Liver (tissue), 9 donors: Measurements from ENCODE around the gene KCTD16. TPM values are rescaled to one million over a fixed set of nuclear protein-coding genes. Genes with fewer than 3 reads are reported as not detected.

ENCODE experiments used
- DNase-seq: peaks from one replicate; pipeline ENCODE4 v3.0.0-alpha.2; 2017; ENCODE audit warnings: low spot score
- H3K27ac ChIP-seq, 2 donors: one replicate each; pipeline ENCODE4 v1.7.0; 2013; ENCODE audit warnings: inconsistent platforms in 2 of 2, low read length in 2 of 2, control low read depth in 1 of 2, low read depth in 1 of 2, mild to moderate bottlenecking in 1 of 2
- H3K27me3 ChIP-seq, 4 donors: one replicate each; pipeline versions ENCODE4 v1.6.1 to v1.7.0; 2013; ENCODE audit warnings: low read length in 3 of 4, inconsistent platforms in 1 of 4, mild to moderate bottlenecking in 1 of 4, moderate library complexity in 1 of 4; ENCODE audit not compliant: control insufficient read depth in 4 of 4, insufficient read depth in 4 of 4
- H3K36me3 ChIP-seq, 4 donors: one replicate each; pipeline versions ENCODE4 v1.6.1 to v1.7.0; 2013; ENCODE audit warnings: low read length in 3 of 4, mild to moderate bottlenecking in 3 of 4, low read depth in 1 of 4, moderate library complexity in 1 of 4; ENCODE audit not compliant: control insufficient read depth in 4 of 4, insufficient read depth in 3 of 4
- H3K4me1 ChIP-seq, 4 donors: one replicate each; pipeline versions ENCODE4 v1.6.1 to v1.7.0; 2013; ENCODE audit warnings: low read length in 3 of 4, mild to moderate bottlenecking in 3 of 4, moderate library complexity in 1 of 4; ENCODE audit not compliant: control insufficient read depth in 4 of 4, insufficient read depth in 4 of 4
- H3K4me3 ChIP-seq, 3 donors: one replicate each; pipeline versions ENCODE4 v1.6.1 to v1.7.0; 2013; ENCODE audit warnings: low read length in 3 of 3, control low read depth in 1 of 3, low read depth in 1 of 3, mild to moderate bottlenecking in 1 of 3
- H3K9ac ChIP-seq, 2 donors: one replicate each; pipeline ENCODE4 v1.7.0; 2013; ENCODE audit warnings: low read length in 2 of 2, mild to moderate bottlenecking in 2 of 2, moderate library complexity in 2 of 2, control low read depth in 1 of 2, low read depth in 1 of 2
- H3K9me3 ChIP-seq, 4 donors: one replicate each; pipeline versions ENCODE4 v1.6.1 to v1.7.0; 2013; ENCODE audit warnings: low read length in 3 of 4; ENCODE audit not compliant: control insufficient read depth in 4 of 4
- ATF3 ChIP-seq: IDR thresholded peaks from 2 replicates; pipeline ENCODE4 v1.6.1; 2016; ENCODE audit warnings: antibody characterized with exemption
- CTCF ChIP-seq: fragments of 150-350 bp; IDR thresholded peaks from 2 replicates; pipeline ENCODE4 v1.5.1; 2017; ENCODE audit warnings: improper control_type of control experiment, low read depth, low read length; ENCODE audit not compliant: missing input control
- FOXA1 ChIP-seq: IDR thresholded peaks from 2 replicates; pipeline ENCODE4 v1.6.1; 2016; ENCODE audit warnings: antibody characterized with exemption
- GABPA ChIP-seq, 2 donors: IDR thresholded peaks in 1 of 2; conservative IDR thresholded peaks in 1 of 2; 2 replicates each; pipeline ENCODE4 v1.6.1; 2016; ENCODE audit warnings: antibody characterized with exemption in 2 of 2, mild to moderate bottlenecking in 1 of 2, moderate library complexity in 1 of 2
- HNF4A ChIP-seq, 2 donors: conservative IDR thresholded peaks; 2 replicates each; pipeline ENCODE4 v1.6.1; 2016; ENCODE audit warnings: antibody characterized with exemption in 2 of 2, mild to moderate bottlenecking in 2 of 2
- MAX ChIP-seq: IDR thresholded peaks from 2 replicates; pipeline ENCODE4 v1.6.1; 2016; ENCODE audit warnings: antibody characterized with exemption
- RAD21 ChIP-seq, 2 donors: IDR thresholded peaks; 2 replicates each; pipeline ENCODE4 v1.6.1; 2016; ENCODE audit warnings: antibody characterized with exemption in 2 of 2, mild to moderate bottlenecking in 2 of 2
- REST ChIP-seq: IDR thresholded peaks from 2 replicates; pipeline ENCODE4 v1.6.1; 2016; ENCODE audit warnings: antibody characterized with exemption, mild to moderate bottlenecking
- TAF1 ChIP-seq: conservative IDR thresholded peaks from 2 replicates; pipeline ENCODE4 v1.6.1; 2016; ENCODE audit warnings: antibody characterized with exemption, mild to moderate bottlenecking
- WGBS: extraction: QIAGEN DNeasy Blood & Tissue Kit; methylation state at CpG from one replicate; pipeline ENCODE4 v1.1.7; 2013; 5-methylcytosine and 5-hydroxymethylcytosine counted together
- polyA plus RNA-seq, 2 donors: library from polyadenylated mRNA; stranded (reverse) in 1 of 2; unstranded in 1 of 2; fragments of 200-250 nt in 1 of 2; fragments of >200 nt in 1 of 2; fragmentation: Nextera tagmentation in 1 of 2; extraction: Ambion mirVana in 1 of 2; gene quantifications; one replicate each; pipeline versions ENCODE4 v1.2.1 to v1.2.3, GENCODE V29; 2013 to 2015
- total RNA-seq, 2 donors: library from RNA; depleted of rRNA; stranded (reverse); fragments of >200 nt; gene quantifications; one replicate each; pipeline ENCODE4 v1.2.3, GENCODE V29; 2014
- donor health status: healthy.
- donor health status: healthy.
- donor health status: healthy.
- donor health status: healthy.
- donor health status: healthy.

KCTD16 gene
- total and polyA plus RNA-seq, 4 donors, result under 0.01 to 0.05 (median 0.01) TPM; not detected in 1

- H3K36me3 ChIP-seq, result no peaks in the 10 kb centered on the region
- H3K9me3 ChIP-seq, result no peaks in the 10 kb centered on the region
- no peaks in the 10 kb centered on the region for H3K4me1 ChIP-seq
- no peak for TF ChIP-seq ATF3
- TF ChIP-seq REST, result no peak
- TF ChIP-seq GABPA (IDR thresholded peaks at IDR 0.05 in 1 of 2, conservative IDR thresholded peaks at IDR 0.05 in 1 of 2), result no peak
- no peak for TF ChIP-seq FOXA1
- TF ChIP-seq RAD21 (IDR thresholded peaks at IDR 0.05), result no peak
- H3K27ac ChIP-seq, result no peak overlapping the region
- no peak overlapping the region for H3K4me3 ChIP-seq
- 81% methylated on average over 4 of the region's 4 CpGs for WGBS
- H3K27me3 ChIP-seq, result no peaks in the 10 kb centered on the region
- no peak overlapping the region for H3K9ac ChIP-seq
- DNase-seq, result no peak
Observed at GRCh38 chr5:144465441-144465840, 294.8 kb downstream of the KCTD16 start.

GRCh38 chr5:144467792-144468191 is 297.1 kb downstream of the KCTD16 start:
- 21% methylated on average over 2 of the region's 2 CpGs for WGBS
- TF ChIP-seq RAD21 (IDR thresholded peaks at IDR 0.05) (peak; percentile 74 to 79), TAF1 (no peak), CTCF (peak; percentile 40), ATF3 (no peak), MAX (no peak), HNF4A (conservative IDR thresholded peaks at IDR 0.05) (peak in 1 of 2 donors; percentile 7)
- Histone ChIP-seq H3K4me1 (no peaks in the 10 kb centered on the region), H3K9ac (no peak overlapping the region), H3K4me3 (no peak overlapping the region), H3K27ac (no peak overlapping the region), H3K36me3 (no peaks in the 10 kb centered on the region), H3K9me3 (no peaks in the 10 kb centered on the region), H3K27me3 (no peaks in the 10 kb centered on the region)
- no peak for DNase-seq

- TF ChIP-seq RAD21 (IDR thresholded peaks at IDR 0.05) (no peak), TAF1 (no peak)
- no peak for DNase-seq
- WGBS, result 69% methylated on average over 4 of the region's 4 CpGs
Observed at GRCh38 chr5:144468571-144468970, 297.9 kb downstream of the KCTD16 start.

More at GRCh38 chr5:144468571-144468970, 297.9 kb downstream of the KCTD16 start:
- Histone ChIP-seq H3K4me3 (no peak overlapping the region), H3K9me3 (no peaks in the 10 kb centered on the region), H3K36me3 (no peaks in the 10 kb centered on the region), H3K27ac (no peak overlapping the region), H3K9ac (no peak overlapping the region), H3K4me1 (no peaks in the 10 kb centered on the region), H3K27me3 (no peaks in the 10 kb centered on the region)
